RPMI7951 (cell line): ENCODE results near the gene GFY. TPM values are rescaled to one million over a fixed set of nuclear protein-coding genes. Genes with fewer than 3 reads are reported as not detected.

Source experiments
- DNase-seq: peaks from one replicate; pipeline ENCODE4 v3.0.0-alpha.2; 2012; ENCODE audit warnings: low read depth
- total RNA-seq: library from RNA; depleted of rRNA; stranded (reverse); fragments of >200 nt; shearing (Covaris generic); gene quantifications from 2 replicates; pipeline ENCODE4 v1.2.3, GENCODE V29; 2014

GFY gene
- total RNA-seq, 1 experiment from 2014 or later, result not detected

DNA sequence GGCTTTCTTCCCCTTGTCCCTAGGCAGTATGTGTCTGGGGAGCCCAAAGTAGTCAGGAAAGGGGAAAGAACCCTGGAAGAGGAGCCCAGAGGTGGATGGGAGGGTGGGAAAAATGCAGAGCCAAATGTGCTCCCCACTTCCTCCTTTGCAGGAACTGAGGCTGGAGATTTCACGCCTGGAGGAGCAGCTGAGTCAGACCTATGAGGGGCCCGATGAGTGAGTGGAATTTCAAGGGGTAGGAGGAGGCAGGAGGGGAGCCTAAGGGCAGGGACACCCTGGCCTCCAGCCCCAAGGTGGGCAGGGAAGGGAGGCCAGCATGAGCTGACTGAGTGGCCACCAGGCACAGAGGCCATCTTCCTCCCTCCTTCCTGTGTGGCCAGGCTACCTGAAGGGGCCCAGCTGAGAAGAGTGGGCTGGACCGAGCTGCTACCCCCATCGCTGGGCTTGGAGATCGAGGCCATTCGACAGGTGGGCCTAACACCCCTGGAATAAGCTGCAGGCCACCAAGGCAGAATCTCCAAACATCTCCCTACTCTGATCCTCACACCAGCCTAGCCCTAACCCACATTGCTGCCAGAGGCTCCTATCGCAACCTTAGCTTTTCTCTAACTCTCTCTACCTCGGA is 16.3 kb upstream of the GFY start:
- DNase-seq, result peak; percentile 24

DNA sequence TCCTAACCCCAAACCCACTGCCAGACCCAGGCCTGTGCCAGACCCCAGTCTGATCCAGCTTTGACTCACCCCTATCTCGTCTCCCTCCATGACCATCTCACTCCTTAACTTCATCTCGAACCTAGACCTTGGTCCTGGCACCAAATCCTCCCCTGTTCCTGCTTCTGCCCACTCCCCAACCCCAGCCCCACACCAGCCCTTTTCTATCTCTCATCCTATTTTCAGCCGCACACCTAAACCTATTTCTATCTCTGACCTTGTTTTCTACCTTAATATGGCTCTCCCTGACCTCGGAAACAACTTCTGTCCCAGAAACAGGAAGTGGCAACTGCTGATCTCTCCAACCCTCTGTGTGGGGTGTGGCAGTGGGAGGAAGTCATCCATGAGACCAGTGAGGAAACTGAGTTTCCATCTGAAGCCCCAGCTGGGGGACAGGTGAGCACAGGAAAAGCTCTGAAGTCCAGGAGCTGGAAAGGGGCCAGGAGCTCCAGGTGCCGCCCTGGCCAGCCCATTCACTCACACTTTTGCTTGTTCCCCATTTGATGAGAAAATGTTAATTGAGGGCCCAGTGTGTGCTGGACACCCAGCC is 15.7 kb upstream of the GFY start:
- no peak for DNase-seq

DNA sequence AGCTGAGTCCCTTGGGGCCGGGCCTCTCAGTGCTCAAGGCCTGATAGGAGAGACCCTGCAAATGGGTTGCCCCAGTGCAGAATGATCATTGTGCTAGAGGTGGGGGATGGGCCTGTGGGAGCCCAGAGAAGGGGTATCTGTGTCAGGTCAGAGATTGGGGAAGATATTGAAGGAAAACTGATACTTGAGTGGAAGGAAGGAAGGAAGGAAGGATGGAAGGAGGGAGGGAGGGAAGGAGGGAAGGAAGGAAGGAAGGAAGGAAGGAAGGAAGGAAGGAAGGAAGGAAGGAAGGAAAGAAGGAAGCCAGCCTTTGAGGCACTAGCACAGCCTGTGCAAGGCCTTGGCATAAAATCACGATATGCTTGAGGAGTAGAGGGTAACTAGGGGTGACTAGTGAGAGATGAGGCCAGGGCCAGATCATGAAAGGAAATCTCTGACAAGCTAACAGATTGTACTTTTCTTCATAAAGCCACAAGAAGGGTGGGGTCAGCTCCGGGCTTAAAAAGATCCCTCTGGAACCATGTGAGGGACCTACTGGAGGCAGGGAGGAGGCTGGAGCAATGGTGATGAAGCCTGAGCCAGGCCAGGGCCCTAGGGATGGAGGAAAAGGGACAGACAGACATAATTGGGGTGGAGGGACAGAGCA is 13.4 kb upstream of the GFY start:
- no peak for DNase-seq

DNA sequence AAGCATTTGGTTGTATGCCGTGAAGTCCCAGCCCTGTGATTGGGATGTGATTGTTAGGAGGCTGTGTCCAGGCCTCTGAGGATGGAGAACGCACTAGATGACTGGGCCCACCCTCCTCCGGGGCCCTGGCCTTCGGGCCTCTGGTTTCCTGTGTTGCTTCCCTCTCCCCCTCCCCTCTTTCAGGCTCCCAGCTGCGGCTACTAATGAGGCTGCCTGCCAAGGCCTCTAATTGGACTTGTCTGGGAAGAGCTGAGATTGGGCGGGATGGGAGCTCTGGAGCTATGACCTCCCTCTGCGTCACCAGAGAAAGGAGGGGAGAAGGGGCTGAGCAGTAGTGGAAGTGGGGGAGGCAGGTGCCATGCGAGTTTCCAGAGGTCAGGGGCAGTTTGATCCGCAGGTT is 11.8 kb upstream of the GFY start:
- DNase-seq, result no peak

DNA sequence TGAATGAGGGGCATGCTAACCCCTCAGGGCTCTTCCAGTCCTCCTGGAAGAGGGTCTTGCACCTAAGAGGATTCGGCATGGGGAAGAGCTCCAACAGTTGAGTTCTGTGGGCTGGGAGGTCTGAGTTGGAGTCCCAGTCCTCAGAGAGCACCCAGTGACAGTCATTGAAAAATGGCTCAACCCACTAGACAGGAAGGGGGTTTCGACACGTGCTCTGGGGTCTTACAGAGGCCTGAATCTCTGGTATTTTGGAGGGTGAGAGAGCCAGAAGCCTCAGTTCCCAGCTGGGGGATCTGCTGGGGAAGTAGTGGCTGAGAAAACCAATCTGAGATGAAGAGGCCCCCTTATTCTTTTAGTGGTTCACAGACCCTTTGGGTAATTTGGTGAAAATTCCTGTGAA is 10.9 kb upstream of the GFY start:
- DNase-seq, result no peak

DNA sequence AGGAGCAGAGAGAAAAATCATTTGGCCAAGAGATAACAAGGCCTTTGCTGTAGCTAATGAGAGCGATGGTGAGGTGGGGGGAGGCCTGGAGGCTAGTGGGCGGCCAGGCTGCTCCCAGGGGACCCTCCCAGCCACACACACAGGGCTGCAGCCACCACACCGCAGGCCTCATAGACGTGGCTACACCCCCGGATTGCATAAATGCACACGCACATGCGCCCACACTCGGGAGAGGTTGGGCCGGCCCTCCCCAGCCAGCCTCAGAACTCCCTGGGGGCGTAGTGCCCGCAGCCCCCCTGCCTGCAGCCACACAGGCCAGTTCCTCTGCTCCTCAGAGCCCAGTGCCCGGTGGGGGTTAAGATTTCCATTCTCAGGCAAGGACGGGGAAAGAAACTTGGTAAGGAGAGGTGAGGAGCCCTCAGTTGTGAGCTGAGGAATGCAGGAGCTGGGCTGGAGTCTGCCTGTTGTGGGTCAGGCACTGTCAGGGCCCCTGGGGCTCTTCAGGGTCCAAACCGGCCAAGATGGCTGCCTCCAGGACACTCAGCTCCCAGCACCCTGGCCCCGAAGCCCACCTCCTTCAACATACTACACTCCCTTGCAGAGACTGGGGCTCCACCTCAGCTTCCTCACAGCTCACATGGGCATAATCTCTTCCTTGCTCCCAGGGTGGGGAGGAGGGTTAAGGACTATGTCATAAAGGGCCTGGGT is 9.9 kb upstream of the GFY start:
- no peak for DNase-seq

DNA sequence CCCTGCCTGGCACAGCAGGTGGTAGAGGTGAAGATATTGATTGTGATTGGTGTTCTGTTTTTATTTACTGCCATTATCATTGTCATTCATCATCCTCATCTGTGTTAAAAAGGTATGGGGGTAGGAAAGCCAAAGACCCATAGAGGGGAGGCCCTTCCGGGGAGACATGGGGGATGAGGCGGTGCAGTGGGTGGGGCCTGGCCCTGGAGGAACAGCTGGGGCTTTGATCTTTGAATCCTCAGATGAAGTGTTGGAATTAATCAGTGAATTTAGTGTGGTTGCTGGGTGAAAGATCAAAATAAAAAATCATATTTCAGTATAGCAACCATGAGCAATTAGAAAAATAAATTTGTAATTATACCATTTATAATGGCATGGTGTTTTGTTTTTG is 9.4 kb upstream of the GFY start:
- DNase-seq, result no peak

DNA sequence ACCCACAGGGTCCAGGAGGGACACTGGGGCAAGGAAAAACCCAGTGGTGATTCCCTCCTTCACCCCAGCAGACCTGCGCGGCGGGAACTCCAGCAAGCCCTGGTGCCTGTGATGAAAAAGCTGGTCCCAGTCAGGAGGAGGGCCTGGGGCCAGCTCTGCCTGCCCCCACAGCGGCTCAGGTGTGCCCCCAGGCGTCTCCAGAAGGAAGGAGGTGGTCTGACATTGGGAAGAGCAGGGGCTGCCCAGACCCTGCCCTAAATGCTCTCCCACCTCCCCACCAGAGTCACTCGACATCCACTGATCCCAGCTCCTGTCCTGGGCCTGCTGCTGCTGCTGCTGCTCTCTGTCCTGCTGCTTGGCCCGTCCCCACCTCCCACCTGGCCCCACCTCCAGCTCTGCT is 8.1 kb upstream of the GFY start:
- DNase-seq, result no peak

DNA sequence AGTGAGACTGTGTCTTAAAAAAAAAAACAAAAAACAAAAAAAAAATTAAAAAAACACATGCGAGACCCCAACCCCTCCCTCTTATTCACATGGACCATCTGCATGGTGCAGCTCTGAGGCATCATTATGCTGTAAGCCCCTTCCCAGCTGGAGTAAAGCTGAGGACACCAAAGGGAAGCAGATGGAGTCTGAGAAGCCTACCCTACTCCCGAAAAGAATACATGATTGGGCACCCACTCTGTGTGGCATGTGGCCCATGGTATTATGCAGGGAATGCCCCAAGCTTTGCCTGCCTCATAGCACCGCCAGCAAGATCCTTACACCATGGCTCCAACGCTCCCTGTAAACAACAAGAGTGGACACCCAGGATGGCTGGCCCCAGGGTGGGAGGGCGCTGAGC is 6.7 kb upstream of the GFY start:
- no peak for DNase-seq

DNA sequence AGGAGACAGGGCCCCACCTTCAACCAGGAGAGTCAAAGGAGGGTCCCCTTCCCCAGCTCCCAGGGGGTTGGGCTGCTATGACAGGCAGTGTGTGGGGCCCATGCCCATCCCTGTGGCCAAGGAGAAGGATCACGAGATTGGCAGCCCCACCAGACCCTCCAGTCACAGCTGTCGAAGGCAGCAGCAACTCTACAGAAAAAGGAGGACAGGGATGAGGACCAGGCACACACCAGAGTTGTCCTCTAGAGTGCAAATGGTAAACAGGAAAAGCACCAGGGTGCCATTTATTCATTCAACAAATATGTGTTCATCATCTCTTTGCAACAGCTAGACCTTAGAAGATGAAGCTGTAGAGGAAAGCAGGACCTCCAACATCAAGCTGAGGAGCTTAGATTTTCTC is 6.0 kb upstream of the GFY start:
- DNase-seq, result no peak

DNA sequence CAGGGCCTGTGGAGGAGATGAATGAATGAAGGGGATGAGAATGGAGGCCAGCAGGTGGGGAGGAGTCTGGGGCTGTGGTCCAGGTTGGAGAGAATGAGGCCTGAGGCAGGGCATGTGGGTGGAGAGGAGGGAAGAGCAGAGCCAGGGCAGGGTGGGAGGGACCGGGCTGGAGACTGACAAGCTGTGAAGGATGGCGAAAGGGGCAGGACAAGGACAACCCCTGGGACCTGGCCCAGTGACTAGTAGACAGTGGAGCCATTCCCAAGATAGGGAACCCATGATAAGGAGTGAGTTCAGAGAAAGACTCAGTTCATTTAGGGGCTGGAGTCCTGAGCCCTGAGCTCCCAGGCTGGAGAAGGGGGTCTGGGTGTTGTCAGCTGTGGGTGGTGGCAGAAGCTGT is 5.0 kb upstream of the GFY start:
- no peak for DNase-seq

DNA sequence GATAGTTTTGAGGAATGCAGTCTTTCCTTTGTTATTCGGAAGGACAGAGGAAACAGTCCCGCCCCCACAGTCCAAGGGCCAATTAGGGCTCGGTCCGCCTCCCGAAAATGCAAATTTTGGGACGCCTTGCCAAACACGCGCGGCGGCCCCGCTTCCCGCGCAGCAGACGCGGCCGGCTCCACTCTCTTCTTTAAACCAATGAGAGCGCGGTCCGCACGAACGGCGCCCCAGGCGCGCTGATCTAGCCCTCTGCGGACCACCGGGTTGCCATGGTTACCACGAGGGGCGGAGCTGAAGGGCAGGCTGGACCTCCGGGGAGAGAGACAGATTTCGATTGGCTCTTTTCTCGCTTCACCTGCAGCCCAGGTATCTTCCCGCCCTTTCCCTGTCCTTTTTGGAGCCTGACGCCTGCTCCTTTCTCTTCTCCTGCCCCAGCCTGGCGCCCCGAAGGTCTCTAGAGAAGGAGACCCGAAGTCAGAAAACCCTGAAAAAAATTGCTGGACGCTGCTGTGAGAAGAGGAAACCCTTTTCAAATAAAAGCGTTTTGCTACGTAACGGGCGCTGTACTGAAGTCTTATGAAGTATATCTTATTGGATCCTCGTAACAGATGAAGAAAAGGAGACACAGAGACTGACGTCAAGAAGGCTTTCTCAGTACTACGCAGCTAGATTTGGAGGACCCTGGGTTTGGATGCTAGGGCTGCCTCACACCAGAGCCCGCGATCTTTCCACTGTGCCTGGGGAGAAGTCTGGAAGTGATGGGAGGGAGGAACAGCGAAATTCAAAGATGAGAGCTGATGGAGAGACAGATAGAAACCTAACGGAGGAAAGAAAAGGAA is 3.9 kb upstream of the GFY start:
- DNase-seq, result peak; percentile 63

DNA sequence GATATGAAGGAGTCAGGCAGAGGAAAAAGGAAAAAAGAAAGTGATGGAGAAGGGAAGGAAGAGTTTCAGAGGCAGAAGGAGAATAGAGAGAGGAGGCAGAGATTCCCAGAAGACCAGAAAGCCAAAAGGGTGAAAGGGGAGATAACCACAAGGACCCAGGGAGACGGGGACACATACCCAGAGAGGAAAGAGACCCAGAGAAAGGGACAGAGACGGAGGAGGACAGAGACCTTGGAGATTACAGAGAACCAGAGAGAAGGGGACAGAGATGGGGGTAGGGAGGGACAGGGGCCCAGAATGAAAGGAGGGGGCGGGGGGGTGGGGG is 3.3 kb upstream of the GFY start:
- DNase-seq, result no peak

DNA sequence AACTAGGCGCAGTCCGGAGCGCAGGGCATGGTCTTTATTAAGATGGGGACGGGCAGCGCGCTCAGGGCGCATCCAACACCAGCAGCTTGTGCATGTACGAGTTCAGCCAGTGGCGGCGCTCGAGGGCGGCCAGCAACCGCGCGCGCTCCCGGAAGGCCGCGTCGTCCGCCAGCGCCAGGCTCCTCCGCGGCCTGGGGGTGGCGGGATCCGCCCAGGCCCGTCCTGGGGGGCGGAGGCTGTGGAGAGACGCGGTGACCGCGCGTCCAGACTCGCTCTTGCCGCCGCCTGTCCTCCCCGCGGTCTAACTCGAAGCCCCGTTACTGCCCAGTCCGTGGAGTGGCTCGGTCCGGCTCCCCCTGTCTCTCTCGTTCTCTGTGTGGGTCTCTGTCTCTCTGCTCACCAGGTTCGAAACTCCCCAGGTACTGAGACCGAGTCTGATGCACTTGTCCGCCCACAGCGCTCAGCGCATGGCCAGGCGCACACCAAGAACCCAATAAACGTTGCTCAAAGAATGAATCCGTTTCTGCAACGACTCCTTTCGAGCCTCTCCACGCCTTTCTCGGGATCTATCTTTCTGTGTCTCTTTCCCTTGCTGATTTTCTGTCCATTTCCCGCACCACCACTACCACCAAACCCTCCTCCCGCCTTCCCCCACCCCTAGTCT is 2.6 kb upstream of the GFY start:
- peak; percentile 15 for DNase-seq

DNA sequence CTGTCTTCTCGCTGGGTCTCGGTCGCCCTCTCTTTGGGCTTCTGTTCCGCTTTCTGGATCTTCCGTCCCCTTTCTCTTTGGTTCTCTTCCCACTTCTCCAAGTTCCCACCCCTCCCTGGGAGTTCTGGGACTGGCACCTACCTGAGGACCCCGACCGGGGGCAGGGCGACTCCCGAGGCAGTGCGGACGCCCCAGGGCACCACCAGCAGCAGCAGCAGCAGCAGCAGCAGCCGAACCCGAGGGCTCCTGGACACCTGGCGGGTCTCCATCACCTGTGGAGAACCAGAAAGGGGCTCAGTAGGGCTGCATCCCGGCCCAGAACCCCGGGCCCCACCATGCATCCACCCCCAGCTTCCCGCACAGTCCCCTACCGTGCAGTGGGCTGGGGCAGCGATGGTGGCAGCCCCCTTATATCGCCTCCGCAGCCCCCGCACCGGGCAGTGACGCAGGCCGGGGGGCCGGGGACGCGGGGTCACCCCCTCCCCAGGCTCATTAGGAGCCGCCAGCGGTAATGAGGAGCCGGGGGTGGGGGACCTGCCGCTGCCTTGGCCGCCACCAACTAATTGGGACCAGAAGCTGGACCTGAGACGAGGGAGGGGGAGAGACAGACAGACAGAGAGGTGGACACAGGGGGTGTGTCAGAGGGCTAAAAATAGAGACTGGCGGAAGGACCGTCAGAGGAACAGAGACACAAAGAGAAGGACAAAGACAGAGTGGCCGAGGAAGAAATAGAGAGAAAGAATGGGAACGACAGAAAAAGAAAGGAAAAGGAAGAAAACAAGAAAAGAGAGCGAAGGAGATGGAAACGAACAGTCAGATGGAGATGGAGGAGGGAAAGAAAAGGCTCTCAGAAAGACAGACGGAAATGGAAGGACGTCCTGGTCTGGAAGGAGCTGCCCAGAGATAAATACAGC is 1.9 kb upstream of the GFY start, which contains the start of gene PTH2:
Gene PTH2, minus strand, starts transcription at position 371 of the 914 bp plus-strand sequence. Its CDS starts 102 bp downstream, at position 269.
- no peak for DNase-seq

DNA sequence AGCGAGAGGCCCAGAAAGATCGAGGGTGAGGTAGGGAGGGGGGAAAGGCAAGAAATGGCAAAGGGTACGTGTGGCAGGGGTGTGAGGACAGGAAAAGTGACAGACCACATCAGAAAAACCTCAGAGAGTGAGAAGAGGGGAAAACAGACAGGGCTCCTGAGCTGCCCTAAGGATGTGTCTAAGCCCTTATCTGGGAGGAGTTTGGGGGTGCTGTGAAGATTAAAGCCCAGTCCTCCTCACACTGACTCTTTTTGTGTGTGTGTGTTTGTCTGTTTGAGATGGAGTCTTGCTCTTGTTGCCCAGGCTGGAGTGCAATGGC is 1.2 kb upstream of the GFY start:
- DNase-seq, result no peak

DNA sequence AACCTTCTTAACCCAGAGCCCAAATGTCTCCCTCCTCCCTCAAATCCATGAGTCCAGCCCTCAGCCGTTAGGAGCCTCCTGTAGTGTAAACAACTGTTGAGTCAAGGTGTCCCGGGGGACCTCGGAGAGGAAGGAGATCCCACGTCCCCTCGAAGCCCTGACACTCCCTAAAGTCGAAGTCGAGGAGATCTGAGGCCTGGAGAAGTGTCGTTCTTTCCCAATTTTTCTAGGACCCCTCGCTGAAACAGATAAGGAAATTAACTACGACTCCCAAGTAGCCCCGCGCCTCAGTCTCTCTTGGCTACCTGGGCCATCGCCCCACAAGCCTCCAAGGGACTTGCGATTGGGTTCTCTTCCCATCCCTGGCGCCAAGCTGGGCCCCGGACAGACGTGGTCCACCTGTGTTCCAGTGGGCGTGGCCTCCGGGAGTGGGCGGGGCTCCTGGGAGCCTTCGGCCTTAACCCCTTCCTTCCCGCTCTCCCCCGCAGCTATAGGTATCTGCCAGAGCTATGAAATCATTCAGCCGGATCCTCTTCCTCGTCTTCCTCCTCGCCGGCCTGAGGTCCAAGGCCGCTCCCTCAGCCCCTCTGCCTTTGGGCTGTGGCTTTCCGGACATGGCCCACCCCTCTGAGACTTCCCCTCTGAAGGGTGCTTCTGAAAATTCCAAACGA is 869 bp downstream of the GFY start:
- no peak for DNase-seq

DNA sequence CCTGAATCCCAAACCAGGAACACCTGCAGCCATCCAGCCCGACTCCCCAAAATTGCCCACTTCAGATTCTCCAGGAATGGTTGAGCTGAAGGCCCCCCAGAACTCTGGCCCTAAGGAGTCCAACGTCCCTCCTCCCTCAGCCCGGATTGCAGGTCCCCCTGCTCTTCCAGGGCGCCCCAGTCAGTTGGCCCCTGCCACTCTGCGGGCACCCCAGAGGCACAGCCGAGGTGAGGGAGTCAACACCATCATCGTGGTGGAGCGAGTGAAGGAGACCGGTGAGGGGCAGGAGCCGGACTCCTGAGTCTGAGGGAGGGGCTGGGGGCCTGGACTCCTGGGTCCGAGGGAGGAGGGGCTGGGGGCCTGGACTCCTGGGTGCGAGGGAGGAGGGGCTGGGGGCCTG is 2.2 kb downstream of the GFY start:
- no peak for DNase-seq

DNA sequence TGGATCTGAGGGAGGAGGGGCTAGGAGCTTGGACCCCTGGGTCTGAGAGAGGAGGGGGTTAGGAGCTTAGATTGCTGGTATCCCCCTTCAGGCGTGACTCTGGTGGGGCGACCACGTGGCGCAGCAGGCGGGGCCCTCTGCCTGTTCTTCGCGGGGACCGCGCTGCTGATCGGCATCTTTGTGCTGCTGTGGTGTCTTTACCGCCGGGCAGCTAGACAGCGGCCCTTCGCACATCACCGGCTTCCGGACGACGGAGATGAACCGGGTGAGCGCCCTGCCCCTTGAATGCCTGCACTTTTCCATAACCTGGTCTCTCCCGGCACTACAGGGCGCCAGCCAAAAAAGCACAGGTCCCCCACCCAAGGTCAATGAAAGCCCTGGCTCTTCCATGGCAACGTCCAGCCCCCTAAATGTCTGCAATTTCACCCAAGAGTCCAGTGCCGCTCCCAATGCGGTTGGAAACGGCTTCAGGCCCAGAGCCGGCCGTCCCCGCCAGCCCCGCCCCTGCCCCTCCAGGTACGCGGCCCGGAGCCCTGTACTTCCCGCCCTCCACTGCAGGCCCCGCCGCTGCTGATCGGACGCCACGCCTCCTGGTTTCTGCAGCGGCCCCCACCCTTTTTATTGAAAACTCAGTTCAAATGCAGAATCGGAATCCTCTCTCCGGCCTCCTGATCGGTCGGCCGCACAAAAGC is 2.8 kb downstream of the GFY start:
- DNase-seq, result no peak
